CD8-positive, alpha-beta memory T cell (primary cell): Measurements from ENCODE around the gene KIF19. TPM values are rescaled to one million over a fixed set of nuclear protein-coding genes. Genes with fewer than 3 reads are reported as not detected.

ENCODE experiments used
- CTCF ChIA-PET: fragments of 350-600 bp; sonication (Branson Sonifier 250); formaldehyde crosslinking; loops from one replicate; lab custom pipeline; 2021; ENCODE audit warnings: antibody characterized with exemption; lab: Charles Lee
- POLR2A ChIA-PET: fragments of 350-600 bp; sonication (Branson Sonifier 250); formaldehyde crosslinking; loops from one replicate; lab custom pipeline; 2021; ENCODE audit warnings: antibody characterized with exemption; lab: Charles Lee
- DNase-seq, 5 donors: peaks; one replicate each; pipeline versions ENCODE4 v3.0.0 to v3.0.0-alpha.2; 2020 to 2022; ENCODE audit warnings: mixed read lengths in 1 of 5
- H3K27ac ChIP-seq: one replicate; pipeline ENCODE4 v1.7.0; 2013; ENCODE audit warnings: low read depth, mild to moderate bottlenecking, low read length, moderate library complexity
- H3K27me3 ChIP-seq: 2 replicates; pipeline ENCODE4 v1.7.0; 2013; ENCODE audit warnings: low read length, mild to moderate bottlenecking; ENCODE audit not compliant: insufficient read depth, poor library complexity, severe bottlenecking
- H3K36me3 ChIP-seq: 2 replicates; pipeline ENCODE4 v1.7.0; 2013; ENCODE audit warnings: mild to moderate bottlenecking, low read length, moderate library complexity; ENCODE audit not compliant: insufficient read depth
- H3K4me1 ChIP-seq: 2 replicates; pipeline ENCODE4 v1.7.0; 2013; ENCODE audit warnings: mild to moderate bottlenecking, low read length, moderate library complexity; ENCODE audit not compliant: insufficient read depth
- H3K4me3 ChIP-seq: 2 replicates; pipeline ENCODE4 v1.7.0; 2013; ENCODE audit warnings: mild to moderate bottlenecking, low read length
- H3K9me3 ChIP-seq: 2 replicates; pipeline ENCODE4 v1.7.0; 2013; ENCODE audit warnings: mild to moderate bottlenecking, low read length
- H3K27ac Mint-ChIP-seq, 8 donors: one replicate each; pipeline ENCODE4 v1.8.0; 2020 to 2021; ENCODE audit warnings: mixed read lengths in 8 of 8, mild to moderate bottlenecking in 6 of 8, inconsistent platforms in 3 of 8, moderate library complexity in 3 of 8
- H3K27me3 Mint-ChIP-seq, 2 donors: one replicate each; pipeline ENCODE4 v1.8.0; 2020 to 2021; ENCODE audit warnings: mixed read lengths in 2 of 2, mild to moderate bottlenecking in 1 of 2, moderate library complexity in 1 of 2
- H3K36me3 Mint-ChIP-seq, 3 donors: one replicate each; pipeline ENCODE4 v1.8.0; 2020 to 2021; ENCODE audit warnings: mixed read lengths in 3 of 3, inconsistent platforms in 1 of 3, mild to moderate bottlenecking in 1 of 3
- H3K4me1 Mint-ChIP-seq, 3 donors: one replicate each; pipeline ENCODE4 v1.8.0; 2020 to 2021; ENCODE audit warnings: mixed read lengths in 3 of 3, inconsistent platforms in 1 of 3, mild to moderate bottlenecking in 1 of 3
- H3K4me3 Mint-ChIP-seq, 7 donors: one replicate each; pipeline ENCODE4 v1.8.0; 2020 to 2021; ENCODE audit warnings: mixed read lengths in 7 of 7, mild to moderate bottlenecking in 6 of 7, moderate library complexity in 4 of 7, inconsistent platforms in 2 of 7
- H3K9me3 Mint-ChIP-seq, 5 donors: one replicate each; pipeline ENCODE4 v1.8.0; 2020 to 2022; ENCODE audit warnings: mixed read lengths in 5 of 5, mild to moderate bottlenecking in 3 of 5, moderate library complexity in 2 of 5, inconsistent platforms in 1 of 5
- polyA plus RNA-seq: library from polyadenylated mRNA; unstranded; fragments of 300-500 nt; fragmentation: Illumina TruSeq; gene quantifications from one replicate; pipeline ENCODE4 v1.2.3, GENCODE V29; 2021
- total RNA-seq, 2 experiments: library from RNA; stranded (reverse); gene quantifications; one replicate each; pipeline ENCODE4 v1.2.3, GENCODE V29; 2021

KIF19 gene
- total and polyA plus RNA-seq, 3 experiments from 2014 or later: 0.20 to 3.4 (median 0.24) TPM

DNA sequence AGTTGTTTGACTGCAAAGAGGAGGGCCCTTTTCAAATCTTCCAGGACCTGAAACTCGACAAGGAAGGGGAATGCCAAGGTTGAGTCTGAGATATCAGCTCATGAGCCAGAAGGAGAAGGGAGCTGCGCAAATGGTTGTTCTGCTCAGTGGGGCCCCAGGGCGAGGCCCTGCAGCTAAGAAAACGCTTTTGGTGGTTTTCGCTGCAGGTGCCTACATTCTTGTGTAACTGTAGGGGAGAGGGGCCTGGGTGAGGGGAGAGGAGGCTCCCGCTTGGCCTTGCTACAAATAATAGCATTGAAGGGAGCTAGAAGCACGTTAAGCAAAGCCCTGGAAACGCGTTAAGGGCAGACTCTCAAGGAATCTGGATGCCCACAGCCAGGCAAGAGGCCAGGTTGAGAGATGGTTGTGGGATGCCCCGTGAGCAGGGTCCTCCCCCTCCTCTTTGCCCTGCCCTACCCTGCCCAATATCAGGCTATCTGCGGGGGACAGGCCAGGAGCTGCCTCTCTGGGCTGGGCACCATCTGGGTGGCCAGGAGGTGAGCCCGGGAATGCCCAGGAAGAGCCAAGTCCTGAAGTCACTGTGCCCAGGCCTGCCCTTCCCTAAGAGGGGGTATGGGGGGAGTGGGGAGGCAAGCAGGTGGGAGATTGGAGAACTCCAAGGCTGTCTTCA, 63.2 kb downstream of the KIF19 start:
- no peak for DNase-seq
- Histone ChIP-seq H3K27ac (no peak overlapping the region), H3K4me3 (no peak overlapping the region), H3K27me3 (peaks cover 3% of the 10 kb centered on the region), H3K4me1 (no peaks in the 10 kb centered on the region), H3K9me3 (no peaks in the 10 kb centered on the region), H3K36me3 (no peaks in the 10 kb centered on the region)
- Mint-ChIP-seq H3K4me1 (no peaks in the 10 kb centered on the region), H3K4me3 (no peak overlapping the region), H3K27me3 (peaks cover 7 to 12% of the 10 kb centered on the region in 2 donors), H3K27ac (no peak overlapping the region), H3K9me3 (no peaks in the 10 kb centered on the region), H3K36me3 (no peaks in the 10 kb centered on the region)
- CTCF ChIA-PET: interaction anchor here (1.1 kb wide), 1 partner anchor 19 kb away, joined by 3 read pairs; no protein-coding TSS in a partner anchor
- POLR2A ChIA-PET: no interaction called here

DNA sequence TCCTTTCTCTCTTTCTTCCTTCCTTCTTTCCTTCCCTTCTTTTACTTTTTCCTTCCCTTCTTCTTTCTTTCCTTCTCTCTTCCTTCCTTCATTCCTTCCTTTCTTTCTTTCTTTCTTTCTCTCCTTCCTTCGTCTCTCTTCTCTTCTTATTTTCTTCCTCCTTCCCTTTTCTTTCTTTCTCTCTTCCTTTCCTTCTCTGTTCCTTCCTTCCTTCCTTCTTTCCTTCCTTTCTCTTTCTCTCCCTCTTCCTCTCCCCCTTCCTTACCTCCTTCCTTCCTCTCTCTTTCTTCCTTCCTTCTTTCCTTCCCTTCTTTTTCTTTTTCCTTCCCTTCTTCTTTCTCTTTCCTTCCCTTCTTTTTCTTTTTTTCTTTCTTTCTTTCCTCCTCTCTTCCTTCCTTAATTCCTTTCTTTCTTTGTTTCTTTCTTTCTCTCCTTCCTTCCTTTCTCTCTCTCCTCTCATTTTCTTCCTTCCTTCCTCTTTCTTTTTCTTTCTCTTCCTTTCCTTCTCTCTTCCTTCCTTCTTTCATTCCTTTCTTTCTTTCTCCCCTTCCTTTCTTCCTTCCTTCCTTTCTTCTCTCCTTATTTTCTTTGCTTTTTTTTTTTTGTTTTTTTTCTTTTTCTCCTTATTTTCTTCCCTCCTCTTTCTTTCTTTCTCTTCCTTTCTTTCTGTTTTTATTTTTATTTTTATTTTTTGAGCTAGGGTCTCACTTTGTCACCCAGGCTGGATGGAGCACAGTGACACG, 64.1 kb downstream of the KIF19 start:
- CTCF ChIA-PET: interaction anchor here (1.1 kb wide), 1 partner anchor 20 kb away, joined by 3 read pairs; no protein-coding TSS in a partner anchor
- no peak overlapping the region for H3K27ac ChIP-seq
- H3K4me1 Mint-ChIP-seq: no peaks in the 10 kb centered on the region

DNA sequence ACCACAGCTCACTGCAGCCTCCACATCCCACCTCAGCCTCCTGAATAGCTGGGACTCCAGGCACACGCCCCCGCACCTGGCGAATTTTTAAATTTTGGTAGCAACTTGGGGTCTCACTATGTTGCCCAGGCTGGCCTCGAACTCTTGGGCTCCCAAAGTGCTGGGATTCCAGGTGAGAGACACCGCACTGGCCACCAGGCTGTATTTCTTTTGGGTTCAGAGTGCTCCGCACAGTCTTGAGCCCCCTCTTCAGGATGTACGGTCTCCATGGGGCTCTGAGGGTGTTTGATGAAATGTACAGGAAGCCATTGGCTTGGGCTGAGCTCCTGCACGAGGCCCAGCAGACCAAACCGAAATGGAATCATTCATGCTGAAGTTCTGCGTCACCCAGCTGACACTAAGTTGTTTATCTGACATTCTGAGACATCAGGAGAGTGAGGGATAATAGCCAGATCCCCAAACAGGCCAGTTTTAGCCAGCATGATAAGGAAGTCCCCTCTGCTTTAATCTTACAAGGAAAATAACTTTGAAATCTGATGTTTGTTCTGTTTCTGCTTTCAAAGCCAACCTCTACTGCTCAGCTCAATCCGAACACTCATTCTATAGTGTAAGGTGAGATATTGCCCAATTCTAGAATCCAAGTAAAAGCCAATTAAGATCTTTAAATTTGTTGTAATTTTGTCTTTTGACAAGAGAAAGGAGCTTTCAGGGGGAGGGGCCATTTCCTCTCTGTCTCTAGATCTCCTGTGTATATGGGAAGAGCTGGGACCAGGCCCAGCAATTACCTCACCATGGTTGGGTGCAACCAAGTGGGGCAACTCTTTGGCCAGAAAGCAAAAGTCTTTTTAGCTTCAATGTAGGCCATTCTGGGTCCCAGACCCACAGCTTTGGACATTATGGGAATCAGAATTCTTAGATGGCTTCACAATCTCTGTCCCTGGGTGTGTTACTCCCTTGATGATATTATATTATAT, 64.9 kb downstream of the KIF19 start:
- H3K4me3 Mint-ChIP-seq: no peak overlapping the region
- H3K27ac Mint-ChIP-seq: peak overlapping the region in 1 of 8 donors; percentile 47
- peaks cover 3% of the 10 kb centered on the region for H3K27me3 ChIP-seq
- DNase-seq: no peak
- no peak overlapping the region for H3K4me3 ChIP-seq
- peak overlapping the region; percentile 9 for H3K27ac ChIP-seq
- H3K4me1 Mint-ChIP-seq: no peaks in the 10 kb centered on the region
- peaks cover 10 to 12% of the 10 kb centered on the region in 2 donors for H3K27me3 Mint-ChIP-seq
- H3K36me3 Mint-ChIP-seq: no peaks in the 10 kb centered on the region
- ChIA-PET CTCF (interaction anchor here (1.1 to 4.7 kb wide), 3 partner anchors 11 to 63 kb away, joined by 3 to 24 read pairs (median 7); partner anchors contain the start of gene GPR142), POLR2A (no interaction called here)
- H3K9me3 Mint-ChIP-seq: no peaks in the 10 kb centered on the region
- H3K4me1 ChIP-seq: no peaks in the 10 kb centered on the region
- H3K9me3 ChIP-seq: no peaks in the 10 kb centered on the region
- H3K36me3 ChIP-seq: no peaks in the 10 kb centered on the region

More for the DNA sequence above, 64.1 kb downstream of the KIF19 start:
- no peak for DNase-seq
- H3K36me3 Mint-ChIP-seq: no peaks in the 10 kb centered on the region
- H3K27me3 Mint-ChIP-seq: peaks cover 7 to 10% of the 10 kb centered on the region in 2 donors
- no peak overlapping the region for H3K4me3 ChIP-seq
- no peaks in the 10 kb centered on the region for H3K9me3 ChIP-seq
- no peaks in the 10 kb centered on the region for H3K9me3 Mint-ChIP-seq
- H3K4me3 Mint-ChIP-seq: no peak overlapping the region
- POLR2A ChIA-PET: no interaction called here
- H3K27ac Mint-ChIP-seq: no peak overlapping the region
- no peaks in the 10 kb centered on the region for H3K36me3 ChIP-seq
- no peaks in the 10 kb centered on the region for H3K4me1 ChIP-seq
- H3K27me3 ChIP-seq: peaks cover 3% of the 10 kb centered on the region

DNA sequence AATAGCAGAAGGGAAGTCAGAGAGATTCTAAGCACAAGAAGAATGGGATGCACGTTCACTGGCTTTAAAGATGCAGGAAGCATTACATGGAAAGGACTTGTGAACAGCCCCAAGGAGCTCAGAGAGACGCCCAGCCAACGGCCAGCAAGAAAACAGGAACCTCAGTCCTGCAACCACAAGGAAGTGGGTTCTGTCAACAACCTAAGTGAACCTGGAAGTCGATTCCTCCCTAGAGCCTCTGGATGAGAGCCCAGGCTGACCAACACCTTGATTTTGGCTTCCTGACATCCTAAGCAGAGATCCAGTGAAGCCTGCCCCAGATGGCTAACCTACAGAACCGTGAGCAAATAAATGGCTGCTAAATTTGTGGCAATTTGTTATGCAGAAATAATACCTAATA, 65.7 kb downstream of the KIF19 start:
- no peak overlapping the region for H3K4me3 ChIP-seq
- no peak overlapping the region for H3K4me3 Mint-ChIP-seq
- ChIA-PET CTCF (interaction anchor here (1.1 to 4.7 kb wide), 3 partner anchors 12 to 62 kb away, joined by 3 to 24 read pairs (median 7); partner anchors contain the start of gene GPR142), POLR2A (no interaction called here)
- no peaks in the 10 kb centered on the region for H3K36me3 ChIP-seq
- no peaks in the 10 kb centered on the region for H3K4me1 Mint-ChIP-seq
- peaks cover 10 to 12% of the 10 kb centered on the region in 2 donors for H3K27me3 Mint-ChIP-seq
- H3K4me1 ChIP-seq: no peaks in the 10 kb centered on the region
- no peak overlapping the region for H3K27ac Mint-ChIP-seq
- no peak overlapping the region for H3K27ac ChIP-seq
- H3K9me3 ChIP-seq: no peaks in the 10 kb centered on the region
- DNase-seq: no peak
- no peaks in the 10 kb centered on the region for H3K9me3 Mint-ChIP-seq
- H3K36me3 Mint-ChIP-seq: no peaks in the 10 kb centered on the region
- H3K27me3 ChIP-seq: peaks cover 3% of the 10 kb centered on the region

DNA sequence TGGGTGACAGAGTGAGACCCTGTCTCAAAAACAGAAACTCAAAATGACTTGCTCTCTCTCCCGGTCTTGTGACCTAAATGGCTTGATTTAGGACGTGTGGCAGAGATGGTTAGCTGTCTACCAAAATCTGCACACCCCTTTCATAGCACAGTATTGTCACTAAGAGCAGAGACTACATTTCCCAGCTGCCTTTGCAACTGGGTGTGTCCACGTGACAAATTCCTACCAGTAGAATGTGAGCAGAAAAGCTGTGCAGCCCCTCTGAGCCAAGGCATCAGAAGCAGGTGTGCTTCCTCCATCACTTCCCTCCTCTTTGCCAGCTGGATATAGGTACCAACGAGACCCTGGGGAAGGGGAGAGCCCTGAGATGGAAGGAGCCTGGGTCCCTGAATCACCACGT, 66.8 kb downstream of the KIF19 start:
- Mint-ChIP-seq H3K36me3 (no peaks in the 10 kb centered on the region), H3K4me1 (no peaks in the 10 kb centered on the region), H3K9me3 (no peaks in the 10 kb centered on the region), H3K4me3 (no peak overlapping the region), H3K27ac (no peak overlapping the region), H3K27me3 (peaks cover 10 to 12% of the 10 kb centered on the region in 2 donors)
- POLR2A ChIA-PET: no interaction called here
- H3K4me3 ChIP-seq: no peak overlapping the region
- H3K27me3 ChIP-seq: peaks cover 3% of the 10 kb centered on the region
- DNase-seq: no peak
- no peak overlapping the region for H3K27ac ChIP-seq
- H3K9me3 ChIP-seq: no peaks in the 10 kb centered on the region
- H3K4me1 ChIP-seq: no peaks in the 10 kb centered on the region
- H3K36me3 ChIP-seq: no peaks in the 10 kb centered on the region
- CTCF ChIA-PET: interaction anchor here (1.1 to 4.7 kb wide), 2 partner anchors 13 to 24 kb away, joined by 3 to 24 read pairs; no protein-coding TSS in a partner anchor

DNA sequence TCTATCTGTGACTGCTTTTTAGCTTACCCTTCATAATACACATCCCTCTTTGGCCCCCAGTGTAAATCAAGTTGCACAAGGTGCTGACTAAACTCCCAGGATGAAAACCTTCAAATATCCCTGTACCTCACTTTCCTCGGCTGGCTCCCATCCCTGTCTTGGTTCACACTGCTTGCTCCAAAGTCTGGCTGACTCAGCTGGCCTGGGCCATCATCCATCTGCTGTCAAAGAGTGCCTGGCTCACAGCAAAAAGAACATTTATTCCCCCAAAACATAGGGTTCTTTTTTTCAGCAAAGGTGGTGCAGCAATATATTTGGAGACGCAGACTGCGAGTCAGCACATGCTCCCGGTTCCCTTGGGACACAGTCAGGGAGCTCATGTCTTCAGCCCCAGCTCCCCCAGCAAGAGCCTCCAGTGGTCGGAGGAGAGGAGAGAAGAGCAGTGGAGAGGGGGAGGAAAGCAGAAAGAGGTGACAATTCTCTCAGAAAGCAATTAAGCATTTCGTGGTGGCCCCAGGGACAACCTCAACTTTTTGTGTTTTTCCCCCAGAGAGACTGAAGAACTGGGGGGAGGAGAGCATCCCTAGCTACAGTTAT, 67.4 kb downstream of the KIF19 start:
- POLR2A ChIA-PET: no interaction called here
- no peaks in the 10 kb centered on the region for H3K9me3 Mint-ChIP-seq
- H3K36me3 ChIP-seq: no peaks in the 10 kb centered on the region
- no peaks in the 10 kb centered on the region for H3K36me3 Mint-ChIP-seq
- H3K27me3 Mint-ChIP-seq: peaks cover 10 to 12% of the 10 kb centered on the region in 2 donors
- H3K4me1 ChIP-seq: no peaks in the 10 kb centered on the region
- no peaks in the 10 kb centered on the region for H3K4me1 Mint-ChIP-seq
- CTCF ChIA-PET: interaction anchor here (1.1 to 4.7 kb wide), 3 partner anchors 13 to 37 kb away, joined by 3 to 24 read pairs (median 3); no protein-coding TSS in a partner anchor
- H3K4me3 Mint-ChIP-seq: no peak overlapping the region
- peaks cover 3% of the 10 kb centered on the region for H3K27me3 ChIP-seq
- H3K27ac Mint-ChIP-seq: no peak overlapping the region
- no peak for DNase-seq
- H3K9me3 ChIP-seq: no peaks in the 10 kb centered on the region
- H3K4me3 ChIP-seq: no peak overlapping the region
- H3K27ac ChIP-seq: no peak overlapping the region

DNA sequence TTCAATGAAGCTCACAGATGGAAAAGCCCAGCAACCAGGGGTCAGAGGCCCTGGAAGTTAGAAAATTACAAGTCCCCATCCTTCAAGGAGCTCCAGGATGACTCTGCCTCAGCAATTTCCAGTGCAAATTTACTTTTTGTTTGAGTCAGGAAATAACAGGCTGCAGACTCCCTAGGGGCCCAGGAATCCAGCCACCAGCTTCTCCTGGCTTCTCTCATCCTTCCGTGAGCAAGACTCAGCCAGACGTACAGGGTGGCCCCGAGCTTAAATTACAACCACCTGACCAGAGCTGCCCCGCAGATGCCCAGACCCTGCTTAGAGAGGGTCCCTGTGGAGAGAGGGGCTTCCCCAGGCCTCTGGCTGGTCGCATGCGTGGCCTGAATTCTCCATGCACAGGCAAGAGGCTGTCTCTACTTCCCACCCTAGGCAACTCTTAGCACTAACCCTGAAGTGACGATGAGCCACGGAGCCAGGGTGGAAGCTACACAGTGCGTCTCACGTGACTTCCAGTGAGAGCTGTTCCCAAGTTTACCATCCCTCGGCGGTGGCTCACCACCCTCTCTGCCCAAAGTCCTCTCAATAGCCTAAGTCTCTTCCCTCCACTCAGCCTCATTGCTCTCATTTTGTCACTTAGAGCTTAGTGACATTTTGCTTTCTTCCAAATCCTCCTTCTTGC, 68.4 kb downstream of the KIF19 start:
- H3K4me3 ChIP-seq: no peak overlapping the region
- Mint-ChIP-seq H3K4me1 (no peaks in the 10 kb centered on the region), H3K9me3 (no peaks in the 10 kb centered on the region), H3K4me3 (no peak overlapping the region), H3K27me3 (peaks cover 10 to 15% of the 10 kb centered on the region in 2 donors), H3K36me3 (no peaks in the 10 kb centered on the region), H3K27ac (no peak overlapping the region)
- DNase-seq: no peak
- ChIA-PET CTCF (interaction anchor here (1.5 to 4.7 kb wide), 2 partner anchors 14 to 36 kb away, joined by 3 to 24 read pairs; no protein-coding TSS in a partner anchor), POLR2A (no interaction called here)
- H3K27ac ChIP-seq: no peak overlapping the region
- no peaks in the 10 kb centered on the region for H3K36me3 ChIP-seq
- no peaks in the 10 kb centered on the region for H3K9me3 ChIP-seq
- no peaks in the 10 kb centered on the region for H3K4me1 ChIP-seq
- H3K27me3 ChIP-seq: peaks cover 3% of the 10 kb centered on the region
